Epithelial cell of prostate (primary cell): Measurements from ENCODE around the gene PLBD1.

Experiments used
- DNase-seq: peaks from one replicate; pipeline ENCODE4 v3.0.0-alpha.2; 2011; ENCODE audit warnings: low read depth, low spot score
- H3K27ac ChIP-seq: fragments of 450-650 bp; 2 replicates; pipeline ENCODE4 v1.5.1; 2017; ENCODE audit warnings: mild to moderate bottlenecking

PLBD1 gene

GRCh38 chr12:14510574-14510973 is 57.1 kb downstream of the PLBD1 start:
- H3K27ac ChIP-seq = no peak overlapping the region
- DNase-seq = no peak

GRCh38 chr12:14505626-14506596 is 61.8 kb downstream of the PLBD1 start:
- DNase-seq = no peak
- no peak overlapping the region for H3K27ac ChIP-seq

DNA sequence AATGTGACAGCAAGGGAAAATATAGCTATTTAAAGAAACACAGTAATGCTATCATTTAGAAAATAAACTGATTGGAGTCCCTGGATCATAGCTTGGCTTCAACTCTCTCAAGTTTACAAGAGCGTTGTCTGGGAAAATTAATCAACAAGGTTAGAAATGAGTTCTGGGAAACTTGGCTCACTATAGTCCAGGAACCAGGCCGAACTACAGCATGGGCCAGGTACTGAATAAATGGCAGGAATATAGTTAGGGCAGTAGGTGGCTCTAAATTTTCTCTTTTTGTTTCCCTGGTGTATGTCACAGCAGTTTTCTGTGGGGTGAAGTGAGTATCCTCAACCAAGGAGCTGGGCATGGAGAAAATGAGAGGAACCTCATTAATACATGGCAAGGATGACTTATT is 72.4 kb downstream of the PLBD1 start:
- DNase-seq = no peak
- no peak overlapping the region for H3K27ac ChIP-seq

DNA sequence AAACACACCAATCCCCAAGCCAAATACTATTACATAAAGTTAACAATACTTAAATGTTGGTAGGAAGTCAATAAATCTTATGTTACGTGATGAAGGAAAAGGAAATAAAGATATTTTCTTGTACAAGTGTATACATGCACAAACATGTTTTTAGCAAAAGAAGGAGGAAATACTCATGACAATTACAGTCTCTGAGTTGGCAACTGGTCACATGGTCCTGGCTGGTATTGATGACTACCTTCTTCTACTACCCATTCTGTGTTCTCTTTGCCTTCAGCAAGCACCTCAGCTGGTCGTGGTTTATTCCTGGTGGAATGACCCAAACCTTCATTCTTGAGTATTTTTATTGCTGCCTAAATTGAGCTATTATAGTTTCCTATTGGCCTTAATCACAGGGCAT is 84.8 kb downstream of the PLBD1 start:
- H3K27ac ChIP-seq = peak overlapping the region; percentile 79
- DNase-seq = peak; percentile 63

DNA sequence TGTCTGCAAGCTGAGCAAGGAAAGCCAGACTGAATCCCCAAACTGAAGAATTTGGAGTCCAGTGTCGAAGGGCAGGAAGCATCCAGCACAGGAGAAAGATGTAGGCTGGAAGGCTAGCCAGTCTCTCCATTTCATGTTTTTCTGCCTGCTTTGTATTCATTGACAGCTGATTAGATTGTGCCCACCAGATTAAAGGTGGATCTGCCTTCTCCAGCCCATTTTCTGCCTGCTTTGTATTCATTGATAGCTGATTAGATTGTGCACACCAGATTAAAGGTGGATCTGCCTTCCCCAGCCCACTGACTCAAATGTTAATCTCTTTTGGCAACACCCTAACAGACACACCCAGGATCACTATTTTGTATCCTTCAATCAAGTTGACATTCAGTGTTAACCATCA is 85.3 kb downstream of the PLBD1 start:
- H3K27ac ChIP-seq = peak overlapping the region; percentile 79
- no peak for DNase-seq

- no peak overlapping the region for H3K27ac ChIP-seq
- DNase-seq = no peak
Measured at GRCh38 chr12:14481201-14481600, 86.5 kb downstream of the PLBD1 start.

DNA sequence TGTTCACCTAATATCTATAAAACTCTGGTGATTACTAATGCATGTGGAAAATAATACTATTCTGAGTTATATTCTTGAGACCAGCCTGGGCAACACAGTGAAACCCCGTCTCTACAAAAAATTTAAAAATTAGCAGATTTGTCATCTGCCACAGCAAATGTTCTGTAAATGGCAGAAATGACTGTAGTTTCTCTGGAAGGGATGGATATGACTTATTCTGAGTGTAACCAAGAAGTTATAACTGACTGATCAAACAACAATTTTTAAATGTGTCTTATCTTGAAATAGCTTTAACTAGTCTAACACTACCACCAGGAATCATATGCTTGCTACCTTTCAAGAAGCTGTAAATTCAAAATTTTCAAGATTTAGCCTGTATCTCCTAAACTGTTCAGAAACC is 88.7 kb downstream of the PLBD1 start:
- DNase-seq = no peak
- H3K27ac ChIP-seq = no peak overlapping the region

- no peak overlapping the region for H3K27ac ChIP-seq
- no peak for DNase-seq
Measured at GRCh38 chr12:14473707-14474287, 93.9 kb downstream of the PLBD1 start.

- no peak for DNase-seq
- no peak overlapping the region for H3K27ac ChIP-seq
Measured at GRCh38 chr12:14471497-14471896, 96.2 kb downstream of the PLBD1 start.

GRCh38 chr12:14460212-14460841 is 107.4 kb downstream of the PLBD1 start:
- no peak overlapping the region for H3K27ac ChIP-seq
- DNase-seq = no peak

GRCh38 chr12:14454098-14454907 is 113.4 kb downstream of the PLBD1 start:
- peak; percentile 6 for DNase-seq
- H3K27ac ChIP-seq = no peak overlapping the region
